ENCODE measurements around the gene SCAPER. TPM values are rescaled to one million over a fixed set of nuclear protein-coding genes. Genes with fewer than 3 reads are reported as not detected.

Gene SCAPER
- total and polyA plus RNA-seq, 2 experiments from 2014 or later: 27.0 to 35.7 TPM

- no peaks in the 10 kb centered on the region for H3K27me3 ChIP-seq
- H3K27ac ChIP-seq: no peak overlapping the region
- H3K4me1 ChIP-seq (ENCODE audit: low read depth): no peaks in the 10 kb centered on the region
- no peaks in the 10 kb centered on the region for H3K36me3 ChIP-seq
- TF ChIP-seq CTCF (IDR thresholded peaks at IDR 0.05; ENCODE audit: low read depth, low read length): no peak
- no peak overlapping the region for H3K4me3 ChIP-seq
- H3K9me3 ChIP-seq (ENCODE audit: low read depth): no peaks in the 10 kb centered on the region
- DNase-seq (ENCODE audit: low read depth in 1 of 2, low spot score in 1 of 2): no peak
Observed at GRCh38 chr15:76553564-76553963, 351.6 kb downstream of the SCAPER start.

GRCh38 chr15:76553102-76553501 lies 352.0 kb downstream of the SCAPER start:
- no peak overlapping the region for H3K27ac ChIP-seq
- H3K27me3 ChIP-seq: no peaks in the 10 kb centered on the region
- TF ChIP-seq CTCF (IDR thresholded peaks at IDR 0.05; ENCODE audit: low read depth, low read length): no peak
- H3K4me3 ChIP-seq: no peak overlapping the region
- H3K36me3 ChIP-seq: no peaks in the 10 kb centered on the region
- H3K9me3 ChIP-seq (ENCODE audit: low read depth): no peaks in the 10 kb centered on the region
- DNase-seq (ENCODE audit: low read depth in 1 of 2, low spot score in 1 of 2): no peak
- H3K4me1 ChIP-seq (ENCODE audit: low read depth): no peaks in the 10 kb centered on the region

- DNase-seq (ENCODE audit: low read depth in 1 of 2, low spot score in 1 of 2): no peak
- no peak for TF ChIP-seq CTCF (IDR thresholded peaks at IDR 0.05; ENCODE audit: low read depth, low read length)
- no peaks in the 10 kb centered on the region for H3K4me1 ChIP-seq (ENCODE audit: low read depth)
- H3K27ac ChIP-seq: no peak overlapping the region
- no peaks in the 10 kb centered on the region for H3K9me3 ChIP-seq (ENCODE audit: low read depth)
- no peak overlapping the region for H3K4me3 ChIP-seq
- H3K27me3 ChIP-seq: no peaks in the 10 kb centered on the region
- H3K36me3 ChIP-seq: no peaks in the 10 kb centered on the region
Observed at GRCh38 chr15:76546805-76547204, 358.3 kb downstream of the SCAPER start.

GRCh38 chr15:76533995-76534394 lies 371.1 kb downstream of the SCAPER start:
- no peak overlapping the region for H3K27ac ChIP-seq
- DNase-seq (ENCODE audit: low read depth in 1 of 2, low spot score in 1 of 2): no peak
- no peak for TF ChIP-seq CTCF (IDR thresholded peaks at IDR 0.05; ENCODE audit: low read depth, low read length)
- H3K36me3 ChIP-seq: no peaks in the 10 kb centered on the region
- H3K4me3 ChIP-seq: no peak overlapping the region
- H3K9me3 ChIP-seq (ENCODE audit: low read depth): no peaks in the 10 kb centered on the region
- H3K27me3 ChIP-seq: no peaks in the 10 kb centered on the region
- no peaks in the 10 kb centered on the region for H3K4me1 ChIP-seq (ENCODE audit: low read depth)

GRCh38 chr15:76533060-76533820 lies 371.9 kb downstream of the SCAPER start:
- Histone ChIP-seq H3K27me3 (no peaks in the 10 kb centered on the region), H3K4me1 (ENCODE audit: low read depth) (no peaks in the 10 kb centered on the region), H3K27ac (no peak overlapping the region), H3K4me3 (no peak overlapping the region), H3K9me3 (ENCODE audit: low read depth) (no peaks in the 10 kb centered on the region), H3K36me3 (no peaks in the 10 kb centered on the region)
- DNase-seq (ENCODE audit: low read depth in 1 of 2, low spot score in 1 of 2): peak in 1 of 2 donors; percentile 20
- no peak for TF ChIP-seq CTCF (IDR thresholded peaks at IDR 0.05; ENCODE audit: low read depth, low read length)
